HG03354 (cell line): ENCODE results near the gene XIRP1.

Source experiments
- ATAC-seq: cut with Tn5 transposase; IDR thresholded peaks from one replicate; pipeline ENCODE4 v1.9.1; 2021; ENCODE audit warnings: mild to moderate bottlenecking; ENCODE audit not compliant: unreplicated experiment, poor library complexity, severe bottlenecking

Gene XIRP1

GRCh38 chr3:39209329-39209970, 17.1 kb upstream of the XIRP1 start:
- no peak for ATAC-seq

- ATAC-seq = no peak
These were observed 16.2 kb upstream of the XIRP1 start for GRCh38 chr3:39208463-39209055.

DNA sequence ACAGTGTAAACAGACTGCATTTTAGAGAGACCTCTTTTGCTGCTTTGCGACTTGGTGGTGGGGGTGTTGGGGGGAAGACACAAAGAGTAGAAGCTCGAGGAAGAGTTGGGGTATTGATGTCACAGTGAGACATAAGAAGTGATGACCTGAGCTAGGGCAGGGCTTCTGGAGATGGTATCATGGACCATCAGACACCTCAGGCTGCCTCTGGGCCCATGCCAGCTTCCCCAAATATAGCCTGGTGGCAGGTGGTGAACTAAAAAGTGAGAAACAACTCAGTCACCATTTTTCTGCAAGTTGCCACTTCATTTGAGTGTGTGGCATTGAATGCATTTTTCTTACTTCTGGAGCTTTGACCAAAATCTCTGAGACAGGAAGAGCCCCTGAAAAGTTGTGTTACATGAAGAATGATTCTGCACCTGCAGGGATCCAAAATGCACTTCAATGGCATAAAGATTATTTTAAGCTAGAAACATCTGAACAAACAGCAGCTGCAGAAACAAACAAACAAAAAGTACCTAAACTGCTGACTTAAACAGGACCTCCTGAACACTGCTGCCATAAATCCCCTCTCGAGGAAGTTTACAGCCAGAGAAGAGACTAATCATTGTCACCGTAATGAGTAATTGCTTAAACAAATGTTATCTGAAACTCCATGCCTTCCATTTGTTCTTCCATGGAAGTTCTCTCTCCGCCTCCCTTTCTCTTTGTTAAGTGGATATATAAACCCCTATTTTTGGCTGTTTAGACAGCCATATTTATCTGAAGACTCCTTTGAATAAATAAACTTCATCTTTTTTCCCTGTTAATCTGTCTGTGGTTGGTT, 15.2 kb upstream of the XIRP1 start:
- ATAC-seq = no peak

GRCh38 chr3:39205919-39206516, 13.6 kb upstream of the XIRP1 start:
- no peak for ATAC-seq

DNA sequence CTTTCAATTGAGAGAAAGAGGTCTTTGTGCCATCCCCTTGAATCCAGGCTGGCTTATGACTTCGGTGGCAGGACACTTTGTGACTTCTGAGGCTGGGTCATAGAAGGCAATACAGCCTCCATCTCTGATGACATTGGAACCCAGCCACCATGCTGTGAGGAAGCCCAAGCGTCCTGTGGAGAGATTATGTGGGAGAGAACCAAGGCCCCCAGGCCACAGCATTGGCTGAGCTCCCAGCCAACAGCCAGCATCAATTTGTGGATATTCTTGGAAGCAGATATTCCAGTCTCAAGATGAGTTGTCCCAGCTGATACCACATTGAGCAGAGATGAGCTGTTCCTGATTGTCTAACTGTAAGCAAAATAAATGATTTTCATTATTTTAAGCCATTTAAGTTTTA, 12.7 kb upstream of the XIRP1 start:
- no peak for ATAC-seq

- no peak for ATAC-seq
These were observed 11.5 kb upstream of the XIRP1 start for GRCh38 chr3:39203860-39204259.

DNA sequence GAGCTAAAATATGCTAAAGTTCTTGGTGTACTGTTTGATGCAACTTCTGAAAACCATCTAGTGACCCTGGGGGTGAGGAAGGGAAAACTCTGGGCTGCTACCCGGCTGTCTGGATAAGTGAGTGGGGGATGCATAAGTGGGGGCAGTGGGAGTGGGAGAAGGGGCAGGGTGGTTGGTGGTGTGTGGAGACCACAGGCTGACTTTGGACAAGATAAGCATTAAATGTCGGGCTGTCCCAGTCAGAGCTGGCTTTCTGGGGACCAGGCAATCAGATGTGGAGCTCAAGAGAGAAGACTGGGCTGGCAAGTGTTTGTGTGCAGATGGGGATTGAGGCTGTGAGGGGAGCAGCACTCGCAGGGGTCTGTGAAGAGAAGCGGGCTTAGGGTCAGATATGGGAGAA, 11.0 kb upstream of the XIRP1 start:
- no peak for ATAC-seq

GRCh38 chr3:39202094-39202493, 9.7 kb upstream of the XIRP1 start:
- ATAC-seq = no peak

DNA sequence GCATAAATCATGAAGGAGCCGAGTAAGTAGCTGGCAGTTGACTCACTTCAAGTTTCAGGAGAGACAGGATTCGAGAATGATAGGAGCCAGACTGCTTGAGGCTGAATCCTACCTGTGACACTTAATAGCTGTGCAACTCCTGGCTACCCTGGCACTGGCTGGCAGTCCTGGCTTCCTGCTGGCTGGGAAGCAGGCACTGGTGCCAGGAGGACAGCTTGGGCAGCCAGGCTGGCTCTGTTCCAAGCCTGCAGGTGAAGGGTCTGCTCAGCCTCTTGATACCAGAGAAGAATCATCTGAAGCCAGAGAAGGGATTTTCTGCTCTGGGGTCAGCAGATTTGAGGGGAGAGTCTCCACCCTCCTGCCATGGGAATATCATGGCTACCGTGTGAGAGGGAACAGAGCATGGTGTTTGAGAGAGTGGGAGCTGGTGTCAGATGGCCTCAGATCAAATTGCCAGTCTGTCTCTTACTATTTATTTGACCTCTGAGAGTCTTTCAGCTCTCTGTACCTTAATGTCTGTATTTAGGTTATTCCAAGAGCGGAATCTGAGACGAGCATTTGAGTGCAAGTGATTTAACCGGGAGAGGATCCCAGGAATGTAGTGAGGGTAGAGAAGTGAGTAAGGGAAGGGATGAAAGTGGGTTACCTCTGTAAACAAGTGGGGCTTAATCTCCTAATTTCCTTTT, 4.4 kb upstream of the XIRP1 start:
- no peak for ATAC-seq

DNA sequence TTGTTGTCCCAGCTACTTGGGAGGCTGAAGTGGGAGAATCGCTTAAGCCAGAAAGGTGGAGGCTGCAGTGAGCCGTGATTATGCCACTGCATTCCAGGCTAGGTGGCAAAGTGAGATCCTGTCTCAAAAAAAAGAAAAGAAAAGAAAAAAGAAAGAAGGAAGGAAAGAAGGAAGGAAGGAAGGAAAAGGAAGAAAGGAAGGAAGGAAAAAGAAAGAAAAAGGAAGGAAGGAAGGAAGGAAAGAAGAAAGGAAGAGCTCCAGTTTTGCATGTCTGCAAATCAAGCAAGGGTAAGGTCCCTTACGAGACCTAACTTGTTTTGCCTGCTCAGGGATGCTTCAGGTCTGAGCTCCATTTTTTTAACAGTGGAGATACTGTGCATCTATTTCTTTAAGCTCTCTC, 3.6 kb upstream of the XIRP1 start:
- ATAC-seq = no peak

DNA sequence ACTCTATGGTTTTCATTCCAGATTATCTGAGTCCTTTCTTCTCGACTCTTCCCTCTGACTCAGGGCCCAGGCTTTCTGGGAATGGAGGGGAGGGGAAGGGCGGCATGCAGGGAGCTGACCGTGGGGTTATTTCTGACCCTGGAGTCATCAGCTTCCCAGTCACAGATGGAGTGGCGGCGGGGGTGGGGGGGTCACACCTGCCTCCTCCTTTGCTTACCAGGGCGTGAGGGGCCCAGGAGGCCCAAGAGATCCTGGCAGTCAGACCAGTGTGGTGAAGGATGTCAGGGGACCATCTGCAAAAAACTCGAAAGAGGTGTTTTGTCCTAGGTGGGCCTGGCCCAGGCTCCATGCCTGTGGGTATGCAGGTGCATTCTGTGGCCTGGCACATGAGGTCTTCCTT, 996 bp upstream of the XIRP1 start:
- no peak for ATAC-seq

DNA sequence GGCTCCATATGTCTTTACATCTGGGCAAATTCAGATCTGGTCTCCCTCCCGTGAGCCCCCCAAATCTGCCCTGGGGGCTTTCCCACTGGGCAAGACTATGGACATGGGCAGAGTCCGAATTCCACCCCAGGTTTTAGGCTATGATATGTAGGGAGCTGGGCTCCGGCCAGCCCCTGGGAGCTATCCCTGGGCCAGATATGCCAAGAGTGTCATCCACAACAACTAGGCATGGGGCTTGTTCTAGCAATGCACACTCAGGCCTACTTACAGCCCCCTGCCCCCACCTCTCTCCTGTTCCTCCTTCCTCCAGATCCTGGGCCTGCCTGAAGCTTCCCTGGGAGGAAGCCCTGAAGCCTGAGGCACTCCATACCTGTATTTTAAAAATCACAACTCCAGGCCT, 622 bp downstream of the XIRP1 start:
- no peak for ATAC-seq

DNA sequence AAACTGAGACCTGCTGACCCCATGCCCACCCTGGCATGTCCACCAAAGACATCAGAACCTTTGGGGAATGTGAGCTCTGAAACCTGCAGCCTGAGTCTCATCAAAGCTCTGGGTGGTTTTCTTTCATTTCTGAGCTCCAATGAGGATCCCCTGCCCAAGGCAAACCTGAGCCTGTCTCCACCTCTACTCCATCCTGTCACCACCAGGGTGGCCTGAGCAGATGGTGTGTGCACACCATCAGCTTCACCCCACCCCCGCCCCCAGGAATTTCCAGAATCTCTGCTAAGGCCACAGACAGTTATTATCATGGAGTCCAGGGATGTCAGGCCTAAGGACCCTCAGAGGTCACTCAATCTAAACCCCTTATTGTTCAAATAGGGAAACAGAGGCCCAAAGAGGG, 1.3 kb downstream of the XIRP1 start:
- ATAC-seq = no peak

- no peak for ATAC-seq
These were observed 1.9 kb downstream of the XIRP1 start for GRCh38 chr3:39190281-39191025.

GRCh38 chr3:39189959-39190269, 2.5 kb downstream of the XIRP1 start:
- peak; percentile 77 for ATAC-seq

GRCh38 chr3:39189150-39189958, 3.0 kb downstream of the XIRP1 start:
- peak; percentile 6 for ATAC-seq

DNA sequence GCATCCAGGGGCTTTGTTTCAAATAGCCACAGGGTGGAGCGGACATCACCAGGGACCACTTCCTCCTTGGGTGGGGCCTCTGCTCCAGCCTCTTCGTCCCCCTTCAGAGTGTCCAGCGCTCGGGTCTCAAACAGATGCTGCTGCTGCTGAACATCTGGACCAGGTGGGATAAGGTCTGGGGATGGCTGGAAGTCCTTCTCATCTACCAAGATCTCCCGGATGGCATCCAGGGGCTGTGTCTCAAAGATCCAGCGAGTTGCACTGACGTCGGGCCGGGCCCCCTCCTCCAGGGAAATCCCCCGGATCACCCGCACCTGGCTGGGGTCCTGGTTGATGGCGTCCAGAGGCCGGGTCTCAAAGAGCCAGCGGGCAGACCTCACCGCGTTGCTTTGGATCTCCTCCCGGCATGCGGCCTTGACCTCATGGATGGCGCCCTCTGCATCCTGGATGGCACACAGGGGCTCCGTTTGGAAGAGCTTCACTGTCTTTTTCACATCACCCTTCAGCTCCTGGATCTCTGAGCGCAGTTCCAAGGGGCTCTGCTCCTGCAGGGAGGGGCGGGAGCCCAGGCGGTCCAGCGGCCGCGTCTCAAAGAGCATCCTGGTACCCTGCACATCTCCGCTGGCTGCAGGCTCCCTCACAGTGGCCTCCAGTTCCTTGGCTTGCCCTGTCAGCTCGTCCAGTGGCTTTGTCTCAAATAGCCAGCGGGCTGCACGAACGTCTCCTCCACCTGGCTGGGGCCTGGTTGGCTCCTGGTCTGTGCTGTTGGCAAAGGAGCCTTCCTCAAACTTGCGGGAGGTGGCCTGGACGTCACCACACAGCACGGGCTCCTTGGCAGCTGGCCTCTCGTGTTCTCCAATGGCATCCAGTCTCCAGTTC, 3.9 kb downstream of the XIRP1 start:
- no peak for ATAC-seq
